22Rv1 (cell line): ENCODE measurements around the gene TNK1.

ENCODE experiments used
- ZFX ChIP-seq: fragments of 450-650 bp; IDR thresholded peaks from 2 replicates; pipeline ENCODE4 v1.6.1; 2017; ENCODE audit warnings: antibody characterized with exemption, borderline replicate concordance
- TF ChIP-seq, protein P1 (sequence below): fragments of 450-650 bp; IDR thresholded peaks from 2 replicates; pipeline ENCODE4 v1.5.1; 2017; ENCODE audit warnings: mild to moderate bottlenecking

DNA sequence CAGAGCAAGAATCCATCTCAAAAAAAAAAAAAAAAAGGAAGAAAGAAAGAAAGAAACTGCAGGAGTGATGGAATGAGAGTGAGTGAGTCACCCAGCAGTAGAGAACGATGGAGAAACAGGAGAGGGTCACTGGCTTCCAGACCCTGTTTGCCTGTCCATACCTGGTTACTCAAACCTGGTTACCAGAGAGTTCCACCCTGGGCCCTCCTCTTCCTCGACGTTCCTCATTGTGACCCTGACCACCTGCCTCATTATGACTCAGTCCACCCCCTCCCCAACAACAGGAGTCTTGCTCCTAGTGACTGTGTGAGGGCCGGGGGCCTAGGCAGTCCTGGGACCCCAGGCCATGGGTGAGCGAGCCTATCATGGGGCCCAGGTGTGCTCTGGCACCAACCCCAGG is 47.7 kb downstream of the TNK1 start, which contains the start of gene SPEM3:
- TF ChIP-seq ZFX = no peak
- TF ChIP-seq, protein P1, sequence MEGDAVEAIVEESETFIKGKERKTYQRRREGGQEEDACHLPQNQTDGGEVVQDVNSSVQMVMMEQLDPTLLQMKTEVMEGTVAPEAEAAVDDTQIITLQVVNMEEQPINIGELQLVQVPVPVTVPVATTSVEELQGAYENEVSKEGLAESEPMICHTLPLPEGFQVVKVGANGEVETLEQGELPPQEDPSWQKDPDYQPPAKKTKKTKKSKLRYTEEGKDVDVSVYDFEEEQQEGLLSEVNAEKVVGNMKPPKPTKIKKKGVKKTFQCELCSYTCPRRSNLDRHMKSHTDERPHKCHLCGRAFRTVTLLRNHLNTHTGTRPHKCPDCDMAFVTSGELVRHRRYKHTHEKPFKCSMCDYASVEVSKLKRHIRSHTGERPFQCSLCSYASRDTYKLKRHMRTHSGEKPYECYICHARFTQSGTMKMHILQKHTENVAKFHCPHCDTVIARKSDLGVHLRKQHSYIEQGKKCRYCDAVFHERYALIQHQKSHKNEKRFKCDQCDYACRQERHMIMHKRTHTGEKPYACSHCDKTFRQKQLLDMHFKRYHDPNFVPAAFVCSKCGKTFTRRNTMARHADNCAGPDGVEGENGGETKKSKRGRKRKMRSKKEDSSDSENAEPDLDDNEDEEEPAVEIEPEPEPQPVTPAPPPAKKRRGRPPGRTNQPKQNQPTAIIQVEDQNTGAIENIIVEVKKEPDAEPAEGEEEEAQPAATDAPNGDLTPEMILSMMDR = no peak
